ENCODE measurements around the gene SERPINA5.

The SERPINA5 gene

GRCh38 chr14:94588311-94588710 lies 7.1 kb downstream of the SERPINA5 start:
- Histone ChIP-seq H3K27ac (ENCODE audit: insufficient read depth, low read depth, low read length, poor library complexity, severe bottlenecking) (no peak overlapping the region), H3K36me3 (ENCODE audit: control insufficient read depth, insufficient read depth, low read length) (no peaks in the 10 kb centered on the region), H3K9me3 (ENCODE audit: control insufficient read depth, low read length) (no peaks in the 10 kb centered on the region), H3K4me3 (ENCODE audit: insufficient read depth, low read depth, low read length) (no peak overlapping the region), H3K27me3 (ENCODE audit: control insufficient read depth, insufficient read depth, low read length, poor library complexity, severe bottlenecking) (no peaks in the 10 kb centered on the region), H3K4me1 (ENCODE audit: control insufficient read depth, insufficient read depth, low read length) (no peaks in the 10 kb centered on the region)
- 92 to 93% methylated on average over 3 to 4 of the region's 4 CpGs for WGBS, 2 experiments

GRCh38 chr14:94591073-94591472 lies 9.8 kb downstream of the SERPINA5 start:
- H3K27ac ChIP-seq (ENCODE audit: insufficient read depth, low read depth, low read length, poor library complexity, severe bottlenecking): no peak overlapping the region
- H3K4me1 ChIP-seq (ENCODE audit: control insufficient read depth, insufficient read depth, low read length): no peaks in the 10 kb centered on the region
- no peaks in the 10 kb centered on the region for H3K9me3 ChIP-seq (ENCODE audit: control insufficient read depth, low read length)
- no peak overlapping the region for H3K4me3 ChIP-seq (ENCODE audit: insufficient read depth, low read depth, low read length)
- no peaks in the 10 kb centered on the region for H3K36me3 ChIP-seq (ENCODE audit: control insufficient read depth, insufficient read depth, low read length)
- no peaks in the 10 kb centered on the region for H3K27me3 ChIP-seq (ENCODE audit: control insufficient read depth, insufficient read depth, low read length, poor library complexity, severe bottlenecking)

- Histone ChIP-seq H3K36me3 (ENCODE audit: control insufficient read depth, insufficient read depth, low read length) (no peaks in the 10 kb centered on the region), H3K27me3 (ENCODE audit: control insufficient read depth, insufficient read depth, low read length, poor library complexity, severe bottlenecking) (no peaks in the 10 kb centered on the region), H3K27ac (ENCODE audit: insufficient read depth, low read depth, low read length, poor library complexity, severe bottlenecking) (no peak overlapping the region), H3K9me3 (ENCODE audit: control insufficient read depth, low read length) (no peaks in the 10 kb centered on the region), H3K4me1 (ENCODE audit: control insufficient read depth, insufficient read depth, low read length) (no peaks in the 10 kb centered on the region), H3K4me3 (ENCODE audit: insufficient read depth, low read depth, low read length) (no peak overlapping the region)
- 95 to 98% methylated on average over 8 of the region's 8 CpGs for WGBS, 2 experiments
Measured at GRCh38 chr14:94591871-94592270, 10.6 kb downstream of the SERPINA5 start.

GRCh38 chr14:94592457-94592856 lies 11.2 kb downstream of the SERPINA5 start:
- no peak overlapping the region for H3K27ac ChIP-seq (ENCODE audit: insufficient read depth, low read depth, low read length, poor library complexity, severe bottlenecking)
- no peaks in the 10 kb centered on the region for H3K4me1 ChIP-seq (ENCODE audit: control insufficient read depth, insufficient read depth, low read length)
- no peaks in the 10 kb centered on the region for H3K9me3 ChIP-seq (ENCODE audit: control insufficient read depth, low read length)
- no peak overlapping the region for H3K4me3 ChIP-seq (ENCODE audit: insufficient read depth, low read depth, low read length)
- no peaks in the 10 kb centered on the region for H3K36me3 ChIP-seq (ENCODE audit: control insufficient read depth, insufficient read depth, low read length)
- H3K27me3 ChIP-seq (ENCODE audit: control insufficient read depth, insufficient read depth, low read length, poor library complexity, severe bottlenecking): no peaks in the 10 kb centered on the region

- Histone ChIP-seq H3K4me1 (ENCODE audit: control insufficient read depth, insufficient read depth, low read length) (no peaks in the 10 kb centered on the region), H3K36me3 (ENCODE audit: control insufficient read depth, insufficient read depth, low read length) (no peaks in the 10 kb centered on the region), H3K27me3 (ENCODE audit: control insufficient read depth, insufficient read depth, low read length, poor library complexity, severe bottlenecking) (no peaks in the 10 kb centered on the region), H3K4me3 (ENCODE audit: insufficient read depth, low read depth, low read length) (no peak overlapping the region), H3K27ac (ENCODE audit: insufficient read depth, low read depth, low read length, poor library complexity, severe bottlenecking) (no peak overlapping the region), H3K9me3 (ENCODE audit: control insufficient read depth, low read length) (no peaks in the 10 kb centered on the region)
- 72 to 95% methylated on average over 2 to 3 of the region's 3 CpGs for WGBS, 2 experiments
Measured at GRCh38 chr14:94593376-94593748, 12.1 kb downstream of the SERPINA5 start.

GRCh38 chr14:94593749-94594431 lies 12.7 kb downstream of the SERPINA5 start:
- WGBS, 2 experiments: 95 to 98% methylated on average over 4 of the region's 4 CpGs
- Histone ChIP-seq H3K36me3 (ENCODE audit: control insufficient read depth, insufficient read depth, low read length) (no peaks in the 10 kb centered on the region), H3K9me3 (ENCODE audit: control insufficient read depth, low read length) (no peaks in the 10 kb centered on the region), H3K27me3 (ENCODE audit: control insufficient read depth, insufficient read depth, low read length, poor library complexity, severe bottlenecking) (no peaks in the 10 kb centered on the region), H3K4me1 (ENCODE audit: control insufficient read depth, insufficient read depth, low read length) (peaks cover 2% of the 10 kb centered on the region), H3K4me3 (ENCODE audit: insufficient read depth, low read depth, low read length) (no peak overlapping the region), H3K27ac (ENCODE audit: insufficient read depth, low read depth, low read length, poor library complexity, severe bottlenecking) (no peak overlapping the region)

- Histone ChIP-seq H3K9me3 (ENCODE audit: control insufficient read depth, low read length) (no peaks in the 10 kb centered on the region), H3K36me3 (ENCODE audit: control insufficient read depth, insufficient read depth, low read length) (no peaks in the 10 kb centered on the region), H3K27ac (ENCODE audit: insufficient read depth, low read depth, low read length, poor library complexity, severe bottlenecking) (no peak overlapping the region), H3K4me3 (ENCODE audit: insufficient read depth, low read depth, low read length) (no peak overlapping the region), H3K27me3 (ENCODE audit: control insufficient read depth, insufficient read depth, low read length, poor library complexity, severe bottlenecking) (no peaks in the 10 kb centered on the region), H3K4me1 (ENCODE audit: control insufficient read depth, insufficient read depth, low read length) (peaks cover 7% of the 10 kb centered on the region)
- 85 to 90% methylated on average over 7 of the region's 7 CpGs for WGBS, 2 experiments
Measured at GRCh38 chr14:94594441-94594840, 13.2 kb downstream of the SERPINA5 start.

GRCh38 chr14:94595912-94596311 lies 14.7 kb downstream of the SERPINA5 start:
- WGBS, 2 experiments: 69 to 73% methylated on average over 2 of the region's 2 CpGs
- no peaks in the 10 kb centered on the region for H3K27me3 ChIP-seq (ENCODE audit: control insufficient read depth, insufficient read depth, low read length, poor library complexity, severe bottlenecking)
- H3K4me3 ChIP-seq (ENCODE audit: insufficient read depth, low read depth, low read length): no peak overlapping the region
- H3K4me1 ChIP-seq (ENCODE audit: control insufficient read depth, insufficient read depth, low read length): peaks cover 7% of the 10 kb centered on the region
- H3K27ac ChIP-seq (ENCODE audit: insufficient read depth, low read depth, low read length, poor library complexity, severe bottlenecking): no peak overlapping the region
- no peaks in the 10 kb centered on the region for H3K36me3 ChIP-seq (ENCODE audit: control insufficient read depth, insufficient read depth, low read length)
- no peaks in the 10 kb centered on the region for H3K9me3 ChIP-seq (ENCODE audit: control insufficient read depth, low read length)

- H3K36me3 ChIP-seq (ENCODE audit: control insufficient read depth, insufficient read depth, low read length): no peaks in the 10 kb centered on the region
- no peaks in the 10 kb centered on the region for H3K9me3 ChIP-seq (ENCODE audit: control insufficient read depth, low read length)
- H3K27me3 ChIP-seq (ENCODE audit: control insufficient read depth, insufficient read depth, low read length, poor library complexity, severe bottlenecking): no peaks in the 10 kb centered on the region
- H3K27ac ChIP-seq (ENCODE audit: insufficient read depth, low read depth, low read length, poor library complexity, severe bottlenecking): no peak overlapping the region
- WGBS, 2 experiments: 90 to 91% methylated on average over 9 of the region's 9 CpGs
- H3K4me1 ChIP-seq (ENCODE audit: control insufficient read depth, insufficient read depth, low read length): peaks cover 7% of the 10 kb centered on the region
- no peak overlapping the region for H3K4me3 ChIP-seq (ENCODE audit: insufficient read depth, low read depth, low read length)
Measured at GRCh38 chr14:94596361-94596760, 15.1 kb downstream of the SERPINA5 start.

- WGBS, 2 experiments: 91 to 93% methylated on average over 5 of the region's 5 CpGs
- no peaks in the 10 kb centered on the region for H3K27me3 ChIP-seq (ENCODE audit: control insufficient read depth, insufficient read depth, low read length, poor library complexity, severe bottlenecking)
- no peak overlapping the region for H3K27ac ChIP-seq (ENCODE audit: insufficient read depth, low read depth, low read length, poor library complexity, severe bottlenecking)
- H3K4me1 ChIP-seq (ENCODE audit: control insufficient read depth, insufficient read depth, low read length): peaks cover 7% of the 10 kb centered on the region
- H3K4me3 ChIP-seq (ENCODE audit: insufficient read depth, low read depth, low read length): no peak overlapping the region
- no peaks in the 10 kb centered on the region for H3K36me3 ChIP-seq (ENCODE audit: control insufficient read depth, insufficient read depth, low read length)
- no peaks in the 10 kb centered on the region for H3K9me3 ChIP-seq (ENCODE audit: control insufficient read depth, low read length)
Measured at GRCh38 chr14:94597788-94598187, 16.6 kb downstream of the SERPINA5 start.

GRCh38 chr14:94598506-94598815 lies 17.2 kb downstream of the SERPINA5 start:
- no peaks in the 10 kb centered on the region for H3K36me3 ChIP-seq (ENCODE audit: control insufficient read depth, insufficient read depth, low read length)
- peaks cover 7% of the 10 kb centered on the region for H3K4me1 ChIP-seq (ENCODE audit: control insufficient read depth, insufficient read depth, low read length)
- H3K27me3 ChIP-seq (ENCODE audit: control insufficient read depth, insufficient read depth, low read length, poor library complexity, severe bottlenecking): no peaks in the 10 kb centered on the region
- no peak overlapping the region for H3K4me3 ChIP-seq (ENCODE audit: insufficient read depth, low read depth, low read length)
- WGBS, 2 experiments: 87 to 88% methylated on average over 7 of the region's 7 CpGs
- H3K9me3 ChIP-seq (ENCODE audit: control insufficient read depth, low read length): no peaks in the 10 kb centered on the region
- H3K27ac ChIP-seq (ENCODE audit: insufficient read depth, low read depth, low read length, poor library complexity, severe bottlenecking): no peak overlapping the region
